Measurements from ENCODE around the gene TTC32.
"Not testable (repeated sequence)": the region's sequence is repeated elsewhere in the genome, so short reads cannot be mapped to it uniquely, and the experiment has no call there.

The TTC32 gene

GRCh38 chr2:19900931-19901441 lies 797 bp downstream of the TTC32 start:
- Histone ChIP-seq H3K27ac (ENCODE audit: low read depth, low read length) (peak overlapping the region; percentile 94), H3K4me3 (ENCODE audit: low read depth in 1 of 5, low read length in 5 of 5) (peak overlapping the region; percentile 77 to 99 (median 97)), H3K27me3 (ENCODE audit: control insufficient read depth in 5 of 5, insufficient read depth in 4 of 5, low read length in 5 of 5) (no peaks in the 10 kb centered on the region), H3K9me3 (ENCODE audit: control insufficient read depth in 5 of 5, low read length in 5 of 5) (no peaks in the 10 kb centered on the region), H3K36me3 (ENCODE audit: control insufficient read depth in 5 of 5, insufficient read depth in 5 of 5, low read length in 5 of 5) (no peaks in the 10 kb centered on the region), H3K9ac (ENCODE audit: low read length in 5 of 5) (peak overlapping the region; percentile 64 to 99 (median 89)), H3K4me1 (ENCODE audit: control insufficient read depth in 5 of 5, insufficient read depth in 5 of 5, low read length in 5 of 5) (peaks cover 7 to 37% (median 34%) of the 10 kb centered on the region in 5 donors)

DNA sequence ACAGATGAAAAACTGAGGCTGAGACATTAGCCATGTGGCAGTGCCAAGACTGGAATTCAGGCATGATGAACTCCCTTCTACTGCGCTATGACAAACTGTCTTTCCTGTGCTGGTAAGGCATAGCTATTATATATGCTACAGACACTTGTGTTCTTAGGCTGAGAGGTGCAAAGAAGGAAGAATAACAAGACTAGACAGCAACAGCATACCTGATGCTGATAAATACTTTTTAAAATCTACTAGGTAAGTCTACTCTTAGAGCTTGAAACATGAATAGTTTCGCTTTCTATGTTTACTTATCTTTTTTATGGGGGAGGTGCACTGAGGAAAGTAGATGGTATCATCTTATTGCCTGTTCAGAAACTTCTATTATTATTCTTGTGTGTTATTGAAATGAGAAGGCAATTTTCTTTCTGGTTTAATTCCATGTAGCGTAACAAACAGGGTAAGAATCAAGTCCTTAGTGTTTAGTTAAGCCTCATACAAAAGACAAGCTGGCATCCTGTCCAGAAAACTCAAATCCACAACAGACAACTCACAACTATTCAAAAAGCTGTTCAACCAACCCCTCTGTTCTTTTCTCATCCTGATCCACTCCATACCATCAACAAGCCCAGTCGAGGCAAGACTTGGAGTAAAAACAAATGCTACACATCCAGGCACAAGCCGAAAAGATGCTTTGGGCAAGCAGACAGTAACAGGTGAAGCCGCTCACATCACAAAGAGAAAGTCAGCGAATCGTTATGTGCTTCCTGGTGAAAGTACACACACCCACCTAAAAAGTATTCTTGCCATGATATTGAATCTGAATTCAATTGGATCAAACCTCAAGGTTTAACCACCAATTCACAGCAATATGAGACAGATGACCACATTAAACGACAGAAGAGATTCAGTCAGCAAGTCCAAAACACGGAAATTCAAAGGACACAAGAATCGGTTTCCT lies 1.5 kb downstream of the TTC32 start:
- peak overlapping the region; percentile 64 to 99 (median 89) for H3K9ac ChIP-seq (ENCODE audit: low read length in 5 of 5)

GRCh38 chr2:19898592-19899329 lies 3.0 kb downstream of the TTC32 start:
- Histone ChIP-seq H3K9me3 (ENCODE audit: control insufficient read depth in 5 of 5, low read length in 5 of 5) (no peaks in the 10 kb centered on the region), H3K27ac (ENCODE audit: low read depth, low read length) (no peak overlapping the region), H3K9ac (ENCODE audit: low read length in 5 of 5) (peak overlapping the region in 3 of 5 donors; percentile 5 to 35 (median 20)), H3K4me3 (ENCODE audit: low read depth in 1 of 5, low read length in 5 of 5) (no peak overlapping the region), H3K27me3 (ENCODE audit: control insufficient read depth in 5 of 5, insufficient read depth in 4 of 5, low read length in 5 of 5) (no peaks in the 10 kb centered on the region), H3K4me1 (ENCODE audit: control insufficient read depth in 5 of 5, insufficient read depth in 5 of 5, low read length in 5 of 5) (peaks cover 7 to 42% (median 39%) of the 10 kb centered on the region in 5 donors), H3K36me3 (ENCODE audit: control insufficient read depth in 5 of 5, insufficient read depth in 5 of 5, low read length in 5 of 5) (no peaks in the 10 kb centered on the region)

More for the DNA sequence above, 1.5 kb downstream of the TTC32 start:
- Histone ChIP-seq H3K4me3 (ENCODE audit: low read depth in 1 of 5, low read length in 5 of 5) (peak overlapping the region; percentile 77 to 99 (median 97)), H3K36me3 (ENCODE audit: control insufficient read depth in 5 of 5, insufficient read depth in 5 of 5, low read length in 5 of 5) (no peaks in the 10 kb centered on the region), H3K27me3 (ENCODE audit: control insufficient read depth in 5 of 5, insufficient read depth in 4 of 5, low read length in 5 of 5) (no peaks in the 10 kb centered on the region), H3K9me3 (ENCODE audit: control insufficient read depth in 5 of 5, low read length in 5 of 5) (no peaks in the 10 kb centered on the region), H3K27ac (ENCODE audit: low read depth, low read length) (peak overlapping the region; percentile 94), H3K4me1 (ENCODE audit: control insufficient read depth in 5 of 5, insufficient read depth in 5 of 5, low read length in 5 of 5) (peaks cover 7 to 42% (median 39%) of the 10 kb centered on the region in 5 donors)

DNA sequence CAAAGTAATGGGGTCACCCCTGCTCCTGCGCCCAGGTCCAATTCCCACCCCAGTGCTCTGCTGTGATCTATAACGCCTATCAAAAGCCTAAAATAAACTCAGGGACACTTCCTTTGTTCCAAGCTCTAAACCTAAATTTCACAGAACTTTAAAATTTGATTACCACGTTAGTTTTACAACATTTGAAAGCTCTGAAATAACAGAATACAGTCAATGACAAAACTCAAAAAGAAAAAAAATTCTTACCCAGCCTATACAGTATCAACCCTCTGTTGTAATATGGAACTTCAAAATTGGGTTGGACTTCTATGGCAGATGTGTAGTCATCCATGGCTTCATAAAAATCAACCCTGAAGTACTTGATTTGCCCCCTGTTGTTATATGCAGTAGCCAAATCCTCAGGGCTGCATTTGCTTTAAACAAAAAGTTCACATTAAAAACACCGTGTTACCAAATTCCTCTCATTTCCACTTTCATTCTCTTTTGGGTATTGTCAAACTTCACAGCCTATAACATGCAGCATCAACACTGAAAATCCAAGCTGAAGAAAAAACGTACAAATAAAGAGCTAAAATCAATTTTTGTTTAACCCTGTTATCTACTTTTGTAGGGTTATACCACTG lies 4.0 kb downstream of the TTC32 start:
- Histone ChIP-seq H3K27ac (ENCODE audit: low read depth, low read length) (no peak overlapping the region), H3K36me3 (ENCODE audit: control insufficient read depth in 5 of 5, insufficient read depth in 5 of 5, low read length in 5 of 5) (no peaks in the 10 kb centered on the region), H3K9ac (ENCODE audit: low read length in 5 of 5) (peak overlapping the region in 3 of 5 donors; percentile 5 to 55 (median 35)), H3K4me1 (ENCODE audit: control insufficient read depth in 5 of 5, insufficient read depth in 5 of 5, low read length in 5 of 5) (peaks cover 7 to 41% (median 38%) of the 10 kb centered on the region in 5 donors), H3K27me3 (ENCODE audit: control insufficient read depth in 5 of 5, insufficient read depth in 4 of 5, low read length in 5 of 5) (no peaks in the 10 kb centered on the region), H3K9me3 (ENCODE audit: control insufficient read depth in 5 of 5, low read length in 5 of 5) (no peaks in the 10 kb centered on the region), H3K4me3 (ENCODE audit: low read depth in 1 of 5, low read length in 5 of 5) (no peak overlapping the region)

GRCh38 chr2:19895535-19895934 lies 6.2 kb downstream of the TTC32 start:
- Histone ChIP-seq H3K9ac (ENCODE audit: low read length in 5 of 5) (peak overlapping the region in 2 of 5 donors; percentile 46 to 62), H3K36me3 (ENCODE audit: control insufficient read depth in 5 of 5, insufficient read depth in 5 of 5, low read length in 5 of 5) (no peaks in the 10 kb centered on the region), H3K9me3 (ENCODE audit: control insufficient read depth in 5 of 5, low read length in 5 of 5) (no peaks in the 10 kb centered on the region), H3K27me3 (ENCODE audit: control insufficient read depth in 5 of 5, insufficient read depth in 4 of 5, low read length in 5 of 5) (no peaks in the 10 kb centered on the region), H3K4me3 (ENCODE audit: low read depth in 1 of 5, low read length in 5 of 5) (no peak overlapping the region), H3K4me1 (ENCODE audit: control insufficient read depth in 5 of 5, insufficient read depth in 5 of 5, low read length in 5 of 5) (peaks cover 4 to 34% (median 31%) of the 10 kb centered on the region in 5 donors), H3K27ac (ENCODE audit: low read depth, low read length) (no peak overlapping the region)

GRCh38 chr2:19894134-19894792 lies 7.5 kb downstream of the TTC32 start:
- Histone ChIP-seq H3K27me3 (ENCODE audit: control insufficient read depth in 5 of 5, insufficient read depth in 4 of 5, low read length in 5 of 5) (no peaks in the 10 kb centered on the region), H3K4me3 (ENCODE audit: low read depth in 1 of 5, low read length in 5 of 5) (no peak overlapping the region), H3K9me3 (ENCODE audit: control insufficient read depth in 5 of 5, low read length in 5 of 5) (no peaks in the 10 kb centered on the region), H3K9ac (ENCODE audit: low read length in 5 of 5) (peak overlapping the region in 1 of 5 donors; percentile 30), H3K36me3 (ENCODE audit: control insufficient read depth in 5 of 5, insufficient read depth in 5 of 5, low read length in 5 of 5) (no peaks in the 10 kb centered on the region), H3K4me1 (ENCODE audit: control insufficient read depth in 5 of 5, insufficient read depth in 5 of 5, low read length in 5 of 5) (peaks cover 1 to 26% (median 22%) of the 10 kb centered on the region in 5 donors), H3K27ac (ENCODE audit: low read depth, low read length) (no peak overlapping the region)

DNA sequence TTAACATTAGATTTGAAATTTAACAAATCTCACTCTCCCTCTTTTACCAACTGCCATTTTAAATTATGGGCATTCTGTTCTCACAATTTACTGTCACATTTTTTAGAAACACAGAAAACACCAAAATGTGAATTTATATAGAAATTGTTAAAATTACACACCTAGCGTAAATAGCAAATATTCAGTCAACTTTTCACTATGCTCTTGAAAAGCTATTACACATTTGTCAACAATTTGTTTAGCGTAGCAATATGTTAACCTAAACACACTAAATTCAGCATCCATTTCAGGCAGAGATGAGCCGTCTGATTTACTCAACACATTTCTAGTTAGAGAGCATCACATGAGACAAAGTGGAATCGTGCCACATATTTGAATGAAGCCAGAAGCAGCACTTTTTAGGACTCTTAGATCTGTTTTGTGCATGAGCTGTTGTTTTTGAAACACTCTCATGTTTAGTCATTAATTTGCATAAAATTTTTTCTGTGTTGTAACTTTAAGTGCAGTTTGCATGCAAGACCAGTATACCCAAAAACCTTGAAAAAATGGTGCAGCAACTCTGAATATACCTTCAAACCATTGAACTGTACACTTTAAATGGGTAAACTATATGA lies 8.2 kb downstream of the TTC32 start:
- no peak overlapping the region for H3K27ac ChIP-seq (ENCODE audit: low read depth, low read length)
- no peaks in the 10 kb centered on the region for H3K36me3 ChIP-seq (ENCODE audit: control insufficient read depth in 5 of 5, insufficient read depth in 5 of 5, low read length in 5 of 5)
- peak overlapping the region in 1 of 5 donors; percentile 30 for H3K9ac ChIP-seq (ENCODE audit: low read length in 5 of 5)
- H3K4me3 ChIP-seq (ENCODE audit: low read depth in 1 of 5, low read length in 5 of 5) = no peak overlapping the region
- no peaks in the 10 kb centered on the region for H3K9me3 ChIP-seq (ENCODE audit: control insufficient read depth in 5 of 5, low read length in 5 of 5)
- peaks cover 0 to 21% (median 17%) of the 10 kb centered on the region in 5 donors for H3K4me1 ChIP-seq (ENCODE audit: control insufficient read depth in 5 of 5, insufficient read depth in 5 of 5, low read length in 5 of 5)
- no peaks in the 10 kb centered on the region for H3K27me3 ChIP-seq (ENCODE audit: control insufficient read depth in 5 of 5, insufficient read depth in 4 of 5, low read length in 5 of 5)

- not testable (repeated sequence) for H3K27ac ChIP-seq (ENCODE audit: low read depth, low read length); H3K36me3 ChIP-seq (ENCODE audit: control insufficient read depth in 5 of 5, insufficient read depth in 5 of 5, low read length in 5 of 5); H3K4me1 ChIP-seq (ENCODE audit: control insufficient read depth in 5 of 5, insufficient read depth in 5 of 5, low read length in 5 of 5)
Measured at GRCh38 chr2:19891971-19892370, 9.8 kb downstream of the TTC32 start.

DNA sequence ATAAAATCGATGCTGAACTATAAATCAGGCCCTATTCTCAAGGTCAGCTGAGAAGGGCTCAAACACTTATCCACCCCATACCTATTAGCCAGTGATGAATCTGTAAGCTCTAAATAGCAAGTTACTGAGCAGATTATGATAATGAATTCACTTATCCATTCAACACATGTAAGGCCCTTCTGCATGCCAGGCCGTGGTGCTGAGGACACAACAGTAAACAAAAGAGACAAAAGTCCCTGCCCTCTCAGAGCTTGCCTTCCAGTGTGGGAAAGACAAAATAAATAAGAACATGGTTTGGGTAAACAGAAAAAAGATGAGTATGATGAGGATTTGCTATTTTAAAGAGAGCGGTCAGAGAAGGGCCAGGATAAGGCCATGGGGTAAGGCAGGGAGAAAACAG lies 11.7 kb downstream of the TTC32 start:
- Histone ChIP-seq H3K4me3 (ENCODE audit: low read depth in 1 of 5, low read length in 5 of 5) (no peak overlapping the region), H3K9ac (ENCODE audit: low read length in 5 of 5) (no peak overlapping the region), H3K4me1 (ENCODE audit: control insufficient read depth in 5 of 5, insufficient read depth in 5 of 5, low read length in 5 of 5) (no peaks in the 10 kb centered on the region)

More at GRCh38 chr2:19891971-19892370, 9.8 kb downstream of the TTC32 start:
- H3K4me3 ChIP-seq (ENCODE audit: low read depth in 1 of 5, low read length in 5 of 5); H3K27me3 ChIP-seq (ENCODE audit: control insufficient read depth in 5 of 5, insufficient read depth in 4 of 5, low read length in 5 of 5); H3K9ac ChIP-seq (ENCODE audit: low read length in 5 of 5); H3K9me3 ChIP-seq (ENCODE audit: control insufficient read depth in 5 of 5, low read length in 5 of 5): not testable (repeated sequence)

More for the DNA sequence above, 11.7 kb downstream of the TTC32 start:
- Histone ChIP-seq H3K27me3 (ENCODE audit: control insufficient read depth in 5 of 5, insufficient read depth in 4 of 5, low read length in 5 of 5) (no peaks in the 10 kb centered on the region), H3K9me3 (ENCODE audit: control insufficient read depth in 5 of 5, low read length in 5 of 5) (no peaks in the 10 kb centered on the region), H3K36me3 (ENCODE audit: control insufficient read depth in 5 of 5, insufficient read depth in 5 of 5, low read length in 5 of 5) (no peaks in the 10 kb centered on the region), H3K27ac (ENCODE audit: low read depth, low read length) (no peak overlapping the region)

All from subcutaneous abdominal adipose tissue (tissue), 5 donors.